HG02943 (cell line): Measurements from ENCODE around the gene FOXL3.

Source experiments
- ATAC-seq: cut with Tn5 transposase; IDR thresholded peaks from one replicate; pipeline ENCODE4 v1.9.1; 2021; ENCODE audit warnings: mild to moderate bottlenecking, low read depth, moderate library complexity; ENCODE audit not compliant: unreplicated experiment

FOXL3 gene

GRCh38 chr7:300546-301290 is 10.7 kb downstream of the FOXL3 start:
- no peak for ATAC-seq

- ATAC-seq = no peak
These were observed 11.5 kb downstream of the FOXL3 start for GRCh38 chr7:301291-302053.

GRCh38 chr7:302054-302992 is 12.4 kb downstream of the FOXL3 start:
- ATAC-seq = no peak

GRCh38 chr7:303425-303824 is 13.5 kb downstream of the FOXL3 start:
- no peak for ATAC-seq

GRCh38 chr7:303884-304573 is 14.1 kb downstream of the FOXL3 start:
- no peak for ATAC-seq

GRCh38 chr7:304574-305409 is 14.8 kb downstream of the FOXL3 start:
- ATAC-seq = no peak

GRCh38 chr7:305410-306151 is 15.6 kb downstream of the FOXL3 start:
- no peak for ATAC-seq

GRCh38 chr7:307970-308369 is 18.0 kb downstream of the FOXL3 start:
- no peak for ATAC-seq

- no peak for ATAC-seq
These were observed 19.7 kb downstream of the FOXL3 start for GRCh38 chr7:309586-310228.

- no peak for ATAC-seq
These were observed 21.2 kb downstream of the FOXL3 start for GRCh38 chr7:311131-311680.

- ATAC-seq = no peak
These were observed 21.8 kb downstream of the FOXL3 start for GRCh38 chr7:311796-312195.

GRCh38 chr7:312424-312823 is 22.5 kb downstream of the FOXL3 start:
- ATAC-seq = no peak

GRCh38 chr7:314853-315252 is 24.9 kb downstream of the FOXL3 start:
- ATAC-seq = no peak

- no peak for ATAC-seq
These were observed 25.7 kb downstream of the FOXL3 start for GRCh38 chr7:315516-316265.

GRCh38 chr7:317643-318405 is 27.9 kb downstream of the FOXL3 start:
- ATAC-seq = no peak

GRCh38 chr7:318476-318875 is 28.5 kb downstream of the FOXL3 start:
- no peak for ATAC-seq
